GM19468 (cell line): Measurements from ENCODE around the gene DRAXIN.

Source experiments
- ATAC-seq: cut with Tn5 transposase; IDR thresholded peaks from one replicate; pipeline ENCODE4 v1.9.1; 2021; ENCODE audit warnings: mild to moderate bottlenecking, moderate library complexity, moderate number of reproducible peaks; ENCODE audit not compliant: unreplicated experiment; ENCODE audit errors: extremely low read depth

The DRAXIN gene

GRCh38 chr1:11752359-11753088 is 61.0 kb downstream of the DRAXIN start:
- ATAC-seq, result no peak

- ATAC-seq, result no peak
Observed at GRCh38 chr1:11753555-11754208, 62.2 kb downstream of the DRAXIN start.

GRCh38 chr1:11757047-11757446 is 65.5 kb downstream of the DRAXIN start:
- ATAC-seq, result no peak

GRCh38 chr1:11759791-11760190 is 68.3 kb downstream of the DRAXIN start:
- no peak for ATAC-seq

- no peak for ATAC-seq
Observed at GRCh38 chr1:11761285-11761684, 69.8 kb downstream of the DRAXIN start.

- no peak for ATAC-seq
Observed at GRCh38 chr1:11761988-11762406, 70.5 kb downstream of the DRAXIN start, which contains the start of gene C1orf167. TSS of gene C1orf167 (plus strand) at chr1:11762193. CDS start at chr1:11764401, 2,208 bp downstream.

GRCh38 chr1:11764115-11764514 is 72.6 kb downstream of the DRAXIN start:
- ATAC-seq, result no peak

- no peak for ATAC-seq
Observed at GRCh38 chr1:11764519-11764918, 73.0 kb downstream of the DRAXIN start.

- ATAC-seq, result no peak
Observed at GRCh38 chr1:11765661-11766428, 74.3 kb downstream of the DRAXIN start.

- no peak for ATAC-seq
Observed at GRCh38 chr1:11766429-11766776, 74.9 kb downstream of the DRAXIN start.

- ATAC-seq, result no peak
Observed at GRCh38 chr1:11767922-11768704, 76.6 kb downstream of the DRAXIN start.

GRCh38 chr1:11768821-11769220 is 77.3 kb downstream of the DRAXIN start:
- ATAC-seq, result no peak

- ATAC-seq, result no peak
Observed at GRCh38 chr1:11769274-11769673, 77.8 kb downstream of the DRAXIN start.

- no peak for ATAC-seq
Observed at GRCh38 chr1:11770011-11770410, 78.5 kb downstream of the DRAXIN start.

GRCh38 chr1:11771481-11772043 is 80.1 kb downstream of the DRAXIN start:
- no peak for ATAC-seq

- no peak for ATAC-seq
Observed at GRCh38 chr1:11772458-11772857, 80.9 kb downstream of the DRAXIN start.

GRCh38 chr1:11774753-11775152 is 83.2 kb downstream of the DRAXIN start:
- ATAC-seq, result no peak
